ENCODE measurements around the gene BAIAP2.

- TF ChIP-seq POLR2AphosphoS5 (IDR thresholded peaks at IDR 0.05) = no peak
- no peak for TF ChIP-seq POLR2A (IDR thresholded peaks at IDR 0.05)
These were observed 117.4 kb downstream of the BAIAP2 start for GRCh38 chr17:81152288-81152828.

All from breast epithelium (tissue), 3 donors.